Esophagus mucosa (tissue), 1 donor: Measurements from ENCODE around the gene NDUFV2. TPM values are rescaled to one million over a fixed set of nuclear protein-coding genes. Genes with fewer than 3 reads are reported as not detected.
"Not testable (repeated sequence)": the region's sequence is repeated elsewhere in the genome, so short reads cannot be mapped to it uniquely, and the experiment has no call there.

Experiments used
- ATAC-seq: fragments of 200-7000 bp; cut with Tn5 transposase; one replicate; pipeline ENCODE4 v1.9.1; 2020
- total RNA-seq: library from RNA; stranded (reverse); gene quantifications from one replicate; pipeline ENCODE4 v1.2.4, GENCODE V29; 2023
- donor health status: DM: yes; HTN: yes; CAD: no.

Gene NDUFV2
- total RNA-seq, 1 donor from 2014 or later: 156 TPM

- ATAC-seq: no peak
These were observed 55.3 kb downstream of the NDUFV2 start for GRCh38 chr18:9157806-9158205.

DNA sequence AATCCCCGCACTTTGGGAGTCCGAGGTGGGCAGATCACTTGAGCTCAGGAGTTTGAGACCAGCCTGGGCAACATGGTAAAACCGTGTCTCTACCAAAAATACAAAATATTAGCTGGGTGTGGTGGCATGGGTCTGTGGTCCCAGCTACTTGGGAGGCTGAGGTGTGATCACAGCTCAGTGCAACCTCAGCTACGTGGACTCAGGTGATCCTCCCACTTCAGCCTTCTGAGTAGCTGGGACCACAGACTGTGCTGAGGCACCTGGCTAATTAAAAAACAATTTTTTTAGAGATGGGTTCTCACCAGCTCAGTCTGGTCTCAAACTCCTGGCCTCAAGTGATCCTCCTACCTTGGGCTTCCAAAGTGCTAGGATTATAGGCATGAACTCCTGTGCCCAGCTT, 57.5 kb downstream of the NDUFV2 start:
- no peak for ATAC-seq

DNA sequence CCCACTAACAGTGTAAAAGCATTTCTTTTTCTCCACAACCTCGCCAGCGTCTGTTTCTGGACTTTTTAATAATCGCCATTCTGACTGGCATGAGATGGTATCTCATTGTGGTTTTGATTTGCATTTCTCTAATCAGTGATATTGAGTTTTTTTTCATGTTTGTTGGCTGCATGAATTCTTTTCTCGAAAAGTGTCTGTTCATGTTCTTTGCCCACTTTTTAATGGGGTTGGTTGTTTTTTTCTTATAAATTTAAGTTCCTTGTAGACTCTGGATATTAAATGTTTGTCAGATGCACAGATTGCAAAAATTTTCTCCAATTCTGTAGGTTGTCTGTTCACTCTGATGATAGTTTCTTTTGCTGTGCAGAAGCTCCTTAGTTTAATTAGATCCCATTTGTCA, 60.2 kb downstream of the NDUFV2 start:
- ATAC-seq: not testable (repeated sequence)

GRCh38 chr18:9164149-9164548, 61.6 kb downstream of the NDUFV2 start:
- not testable (repeated sequence) for ATAC-seq

DNA sequence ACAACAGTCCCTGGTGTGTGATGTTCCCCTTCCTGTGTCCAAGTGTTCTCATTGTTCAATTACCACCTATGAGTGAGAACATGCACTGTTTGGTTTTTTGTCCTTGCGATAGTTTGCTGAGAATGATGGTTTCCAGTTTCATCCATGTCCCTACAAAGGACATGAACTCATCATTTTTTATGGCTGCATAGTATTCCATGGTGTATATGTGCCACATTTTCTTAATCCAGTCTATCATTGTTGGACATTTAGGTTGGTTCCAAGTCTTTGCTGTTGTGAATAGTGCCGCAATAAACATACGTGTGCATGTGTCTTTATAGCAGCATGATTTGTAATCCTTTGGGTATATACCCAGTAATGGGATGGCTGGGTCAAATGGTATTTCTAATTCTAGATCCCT, 63.4 kb downstream of the NDUFV2 start:
- ATAC-seq: not testable (repeated sequence)

DNA sequence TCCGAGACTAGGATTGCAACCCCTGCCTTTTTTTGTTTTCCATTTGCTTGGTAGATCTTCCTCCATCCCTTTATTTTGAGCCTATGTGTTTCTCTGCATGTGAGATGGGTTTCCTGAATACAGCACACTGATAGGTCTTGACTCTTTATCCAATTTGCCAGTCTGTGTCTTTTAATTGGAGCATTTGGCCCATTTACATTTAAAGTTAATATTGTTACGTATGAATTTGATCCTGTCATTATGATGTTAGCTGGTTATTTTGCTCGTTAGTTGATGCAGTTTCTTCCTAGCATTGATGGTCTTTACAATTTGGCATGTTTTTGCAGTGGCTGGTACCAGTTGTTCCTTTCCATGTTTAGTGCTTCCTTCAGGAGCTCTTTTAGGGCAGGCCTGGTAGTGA, 67.0 kb downstream of the NDUFV2 start:
- not testable (repeated sequence) for ATAC-seq

DNA sequence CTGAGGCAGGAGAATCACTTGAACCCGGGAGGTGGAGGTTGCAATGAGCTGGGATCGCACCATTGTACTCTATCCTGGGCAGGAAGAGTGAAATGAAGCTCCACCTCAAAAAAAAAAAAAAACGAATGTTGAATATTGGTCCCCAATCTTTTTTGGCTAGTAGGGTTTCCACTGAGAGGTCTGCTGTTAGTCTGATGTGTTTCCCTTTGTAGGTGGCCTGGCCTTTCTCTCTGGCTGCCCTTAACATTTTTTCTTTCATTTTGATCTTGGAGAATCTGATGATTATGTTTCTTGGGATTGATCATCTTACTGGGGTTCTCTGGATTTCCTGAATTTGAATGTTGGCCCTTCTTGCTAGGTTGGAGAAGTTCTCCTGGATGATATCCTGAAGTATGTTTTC, 69.4 kb downstream of the NDUFV2 start:
- not testable (repeated sequence) for ATAC-seq

DNA sequence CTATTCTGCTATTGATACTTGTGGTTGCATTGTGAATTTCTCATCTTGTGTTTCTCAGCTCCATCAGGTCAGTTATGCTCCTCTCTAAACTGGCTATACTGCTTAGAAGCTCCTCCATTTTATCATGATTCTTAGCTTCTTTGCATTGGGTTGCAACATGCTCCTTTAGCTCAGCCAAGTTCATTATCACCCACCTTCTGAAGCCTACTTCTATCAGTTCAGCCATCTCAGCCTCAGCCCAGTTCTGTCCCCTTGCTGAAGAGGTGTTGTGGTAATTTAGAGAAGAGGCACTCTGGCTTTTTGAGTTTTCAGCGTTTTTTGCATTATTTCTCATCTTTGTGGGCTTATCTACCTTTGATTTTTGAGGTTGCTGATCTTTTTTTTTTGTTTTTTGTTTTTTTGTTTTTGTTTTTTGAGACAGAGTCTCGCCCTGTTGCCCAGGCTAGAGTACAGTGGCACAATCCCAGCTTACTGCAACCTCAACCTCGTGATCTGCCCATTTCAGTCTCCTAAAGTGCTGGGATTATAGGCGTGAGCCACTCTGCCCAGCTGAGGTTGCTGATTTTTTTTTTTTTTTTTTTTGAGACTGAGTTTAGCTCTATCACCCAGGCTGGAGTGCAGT, 70.1 kb downstream of the NDUFV2 start:
- ATAC-seq: no peak

DNA sequence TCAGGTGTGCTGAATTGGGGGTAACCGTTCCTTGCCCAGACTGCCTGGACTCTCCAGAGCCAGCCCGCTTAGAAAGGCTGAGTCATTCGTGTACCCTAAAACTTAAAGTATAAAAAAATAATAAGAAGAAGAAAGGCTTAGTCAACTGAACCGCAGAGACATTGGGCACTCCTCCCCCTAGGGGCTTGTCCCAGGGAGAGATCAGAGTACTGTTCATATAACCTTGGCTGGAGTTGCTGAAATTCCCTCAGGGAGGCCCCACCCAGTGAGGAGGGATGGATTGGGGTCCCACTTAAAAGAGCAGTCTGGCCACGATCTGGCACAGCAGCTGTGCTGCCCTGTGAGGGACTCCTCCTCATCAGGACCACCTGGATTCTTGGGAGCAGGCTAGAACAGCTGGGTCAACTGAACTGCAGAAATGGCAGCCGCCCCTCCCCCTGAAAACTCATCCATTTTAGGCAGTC, 71.3 kb downstream of the NDUFV2 start:
- ATAC-seq: no peak

DNA sequence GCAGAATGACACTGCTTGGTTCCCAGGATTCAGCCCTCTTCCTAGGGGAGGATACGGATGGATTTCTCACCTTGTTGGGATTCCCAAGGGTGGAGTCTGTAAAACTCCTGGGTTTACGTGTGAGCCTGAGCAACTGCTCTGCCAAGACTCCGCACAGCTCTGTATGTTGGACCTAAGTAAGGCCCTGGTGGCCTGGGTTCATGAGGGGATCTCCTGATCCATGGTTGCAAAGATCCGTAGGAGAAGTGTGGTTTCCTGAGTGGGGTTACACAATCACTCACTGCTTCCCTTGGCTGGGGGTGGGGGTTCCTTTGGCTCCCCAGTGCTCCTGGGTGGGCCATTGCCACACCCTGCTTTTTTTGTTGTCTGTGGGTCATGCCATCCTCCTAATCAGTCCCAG, 71.8 kb downstream of the NDUFV2 start:
- peak; percentile 8 for ATAC-seq

DNA sequence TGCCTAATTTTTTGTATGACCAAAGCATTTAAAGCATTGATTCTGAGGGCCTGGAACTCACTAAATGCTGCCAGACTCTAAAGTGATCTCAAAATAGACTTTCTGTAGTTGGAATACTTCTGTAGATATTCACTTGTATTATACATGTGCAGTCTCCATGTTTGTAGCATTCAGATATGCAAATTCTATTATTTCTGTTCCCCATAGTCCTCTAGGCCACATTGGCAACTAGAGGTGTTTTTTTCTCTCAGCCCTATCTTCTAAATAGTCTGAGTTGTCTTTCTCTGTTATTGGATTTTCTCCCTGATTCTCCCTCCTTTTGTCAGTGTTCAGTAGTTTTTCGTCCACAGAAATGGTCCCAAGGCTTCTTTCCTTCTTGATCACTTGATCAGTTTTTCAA, 72.6 kb downstream of the NDUFV2 start:
- ATAC-seq: no peak

DNA sequence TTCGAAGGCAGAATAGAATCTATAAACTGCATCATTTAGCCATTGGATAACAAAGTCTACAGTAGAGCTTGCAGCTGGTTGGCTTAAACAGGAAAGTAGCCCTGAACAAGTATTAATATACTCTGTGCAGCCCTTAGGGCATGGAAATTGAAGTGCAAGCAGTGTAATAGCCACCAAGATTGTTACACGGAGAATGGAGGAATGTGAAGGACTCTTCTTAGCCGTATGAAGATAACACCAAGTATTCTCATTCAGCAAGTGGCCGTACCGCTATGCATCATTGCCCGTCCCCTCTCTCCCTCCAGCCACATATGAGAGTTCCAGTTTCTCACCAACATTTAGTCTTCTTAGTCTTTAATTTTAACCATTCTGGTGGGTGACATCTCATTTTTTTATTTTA, 74.5 kb downstream of the NDUFV2 start:
- no peak for ATAC-seq

DNA sequence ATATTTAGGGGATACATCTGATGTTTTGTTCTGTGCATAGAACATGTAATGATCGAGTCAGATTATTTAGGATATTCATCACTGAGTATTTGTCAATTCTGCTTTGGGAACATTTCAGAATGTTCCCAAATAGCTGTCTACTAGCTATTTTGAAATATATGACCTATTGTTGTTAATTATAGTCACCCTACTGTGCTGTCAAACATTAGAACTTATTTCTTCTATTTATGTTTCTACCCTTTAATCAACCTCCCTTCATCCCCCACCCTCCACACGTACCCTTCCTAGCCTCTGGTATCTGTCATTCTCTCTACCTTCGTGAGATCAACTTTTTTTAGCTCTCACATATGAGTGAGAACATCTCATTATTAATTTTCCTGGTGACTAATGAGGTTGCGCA, 75.0 kb downstream of the NDUFV2 start:
- no peak for ATAC-seq

DNA sequence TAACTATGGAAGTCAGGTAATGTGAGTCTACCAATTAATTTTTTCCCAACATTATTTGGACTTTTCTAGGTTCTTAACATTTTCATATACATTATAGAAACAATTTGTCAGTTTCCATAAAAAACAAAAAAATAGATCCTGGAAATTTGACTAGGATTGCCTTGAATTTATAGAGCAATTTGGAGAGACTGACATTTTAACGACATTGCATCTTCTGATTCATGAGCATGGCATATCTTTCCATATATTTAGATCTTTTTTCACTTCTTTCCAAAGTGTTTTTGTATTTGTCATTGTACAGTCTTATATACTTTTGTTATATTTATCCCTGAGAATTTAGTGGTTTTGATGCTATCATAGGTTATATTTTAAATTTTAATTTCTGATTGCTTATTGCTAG, 76.1 kb downstream of the NDUFV2 start:
- no peak for ATAC-seq

GRCh38 chr18:9181275-9181674, 78.8 kb downstream of the NDUFV2 start:
- no peak for ATAC-seq

DNA sequence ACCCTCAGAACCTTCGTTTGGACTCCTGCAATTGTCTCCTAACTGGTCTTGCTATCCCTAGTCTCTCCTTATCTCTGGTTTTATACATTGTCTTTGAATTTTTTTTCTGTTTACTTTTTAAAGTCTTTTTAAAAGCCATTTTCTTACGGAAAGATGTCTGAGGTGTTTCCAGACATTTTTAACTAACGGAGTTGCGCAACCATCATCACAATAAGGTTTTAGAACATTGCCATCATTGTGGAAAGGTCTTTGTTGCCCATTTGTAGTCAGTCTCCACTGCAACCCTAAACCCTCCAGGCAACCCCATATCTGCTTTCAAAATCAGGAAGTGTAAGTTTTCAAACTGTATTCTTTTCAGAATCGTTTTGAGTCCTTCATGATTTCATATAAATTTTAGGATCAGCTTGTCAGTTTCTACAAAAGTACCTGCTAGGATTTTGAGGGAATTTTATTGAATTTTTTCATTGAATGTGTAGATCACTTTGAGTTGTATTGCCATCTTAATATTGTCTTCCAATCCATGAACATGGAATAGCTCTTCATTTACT, 80.4 kb downstream of the NDUFV2 start:
- no peak for ATAC-seq

Other genes starting within 250 kb of the NDUFV2 start
- 30.8 TPM for gene ANKRD12, start 34.1 kb downstream of the NDUFV2 start, total RNA-seq
- 15.9 TPM for gene TWSG1, start 232.1 kb downstream of the NDUFV2 start, total RNA-seq